Measurements from ENCODE around the gene NBPF1. TPM values are rescaled to one million over a fixed set of nuclear protein-coding genes. Genes with fewer than 3 reads are reported as not detected.
"Not testable (repeated sequence)": the region's sequence is repeated elsewhere in the genome, so short reads cannot be mapped to it uniquely, and the experiment has no call there.

Gene NBPF1
- total RNA-seq, 1 donor, result 63.1 TPM

- not testable (repeated sequence) for DNase-seq (ENCODE audit: low read depth)
These were observed 18.9 kb upstream of the NBPF1 start for GRCh38 chr1:16632044-16632850.

DNA sequence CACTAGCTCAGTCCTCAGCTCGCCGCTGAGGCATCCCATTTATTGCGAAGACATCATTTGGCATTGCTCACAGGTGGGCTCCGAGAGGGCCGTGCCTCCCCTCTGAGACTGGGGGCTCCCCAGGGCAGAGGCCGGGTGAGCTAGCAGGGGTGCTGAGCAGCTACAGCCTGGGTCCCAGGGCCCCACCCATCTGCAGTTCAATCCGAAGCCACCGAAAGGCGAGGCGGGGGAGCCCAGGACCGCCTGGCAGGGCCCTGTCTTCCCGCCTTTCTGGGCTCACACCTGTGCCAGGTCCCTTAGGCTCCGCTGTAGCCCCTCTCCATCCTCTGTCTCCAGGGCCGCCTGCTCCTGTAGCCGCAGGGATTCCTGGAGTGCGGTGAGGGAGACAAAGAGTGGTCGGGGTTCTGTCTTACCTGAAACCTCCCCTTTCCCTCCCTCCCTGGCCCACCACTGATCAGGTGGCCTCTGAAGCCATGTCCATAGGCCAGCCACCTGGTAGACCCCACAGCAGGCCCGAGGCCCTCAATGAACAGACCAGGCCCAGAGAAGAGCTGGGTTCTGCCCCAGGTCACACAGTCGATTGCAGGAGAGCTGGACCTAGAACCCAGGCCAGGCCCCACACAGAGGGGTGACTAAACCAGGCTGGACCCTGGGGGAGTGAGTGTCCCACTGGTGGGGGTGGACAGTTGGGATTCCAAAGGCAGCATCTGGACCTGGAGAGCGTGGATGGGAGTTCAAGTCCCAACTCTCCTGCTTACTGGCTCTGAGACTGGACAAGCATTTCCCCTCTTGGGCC is 18.1 kb upstream of the NBPF1 start:
- no peak for TF ChIP-seq CTCF (IDR thresholded peaks at IDR 0.05; ENCODE audit: insufficient read depth, low read length)
- DNase-seq (ENCODE audit: low read depth), result no peak
- H3K4me3 ChIP-seq (ENCODE audit: low read depth, low read length), result no peak overlapping the region

More at GRCh38 chr1:16632044-16632850, 18.9 kb upstream of the NBPF1 start:
- not testable (repeated sequence) for H3K4me3 ChIP-seq (ENCODE audit: low read depth, low read length)

- no peak for TF ChIP-seq CTCF (IDR thresholded peaks at IDR 0.05; ENCODE audit: insufficient read depth, low read length)
- DNase-seq (ENCODE audit: low read depth), result no peak
- H3K4me3 ChIP-seq (ENCODE audit: low read depth, low read length), result no peak overlapping the region
These were observed 17.4 kb upstream of the NBPF1 start for GRCh38 chr1:16630661-16631247.

- not testable (repeated sequence) for H3K4me3 ChIP-seq (ENCODE audit: low read depth, low read length); DNase-seq (ENCODE audit: low read depth)
These were observed 16.7 kb upstream of the NBPF1 start for GRCh38 chr1:16629916-16630530.

- no peak for TF ChIP-seq CTCF (IDR thresholded peaks at IDR 0.05; ENCODE audit: insufficient read depth, low read length)
- no peak for DNase-seq (ENCODE audit: low read depth)
- no peak overlapping the region for H3K4me3 ChIP-seq (ENCODE audit: low read depth, low read length)
These were observed 15.2 kb upstream of the NBPF1 start for GRCh38 chr1:16628361-16629111.

GRCh38 chr1:16626409-16626983 is 13.1 kb upstream of the NBPF1 start:
- not testable (repeated sequence) for DNase-seq (ENCODE audit: low read depth); H3K4me3 ChIP-seq (ENCODE audit: low read depth, low read length)

DNA sequence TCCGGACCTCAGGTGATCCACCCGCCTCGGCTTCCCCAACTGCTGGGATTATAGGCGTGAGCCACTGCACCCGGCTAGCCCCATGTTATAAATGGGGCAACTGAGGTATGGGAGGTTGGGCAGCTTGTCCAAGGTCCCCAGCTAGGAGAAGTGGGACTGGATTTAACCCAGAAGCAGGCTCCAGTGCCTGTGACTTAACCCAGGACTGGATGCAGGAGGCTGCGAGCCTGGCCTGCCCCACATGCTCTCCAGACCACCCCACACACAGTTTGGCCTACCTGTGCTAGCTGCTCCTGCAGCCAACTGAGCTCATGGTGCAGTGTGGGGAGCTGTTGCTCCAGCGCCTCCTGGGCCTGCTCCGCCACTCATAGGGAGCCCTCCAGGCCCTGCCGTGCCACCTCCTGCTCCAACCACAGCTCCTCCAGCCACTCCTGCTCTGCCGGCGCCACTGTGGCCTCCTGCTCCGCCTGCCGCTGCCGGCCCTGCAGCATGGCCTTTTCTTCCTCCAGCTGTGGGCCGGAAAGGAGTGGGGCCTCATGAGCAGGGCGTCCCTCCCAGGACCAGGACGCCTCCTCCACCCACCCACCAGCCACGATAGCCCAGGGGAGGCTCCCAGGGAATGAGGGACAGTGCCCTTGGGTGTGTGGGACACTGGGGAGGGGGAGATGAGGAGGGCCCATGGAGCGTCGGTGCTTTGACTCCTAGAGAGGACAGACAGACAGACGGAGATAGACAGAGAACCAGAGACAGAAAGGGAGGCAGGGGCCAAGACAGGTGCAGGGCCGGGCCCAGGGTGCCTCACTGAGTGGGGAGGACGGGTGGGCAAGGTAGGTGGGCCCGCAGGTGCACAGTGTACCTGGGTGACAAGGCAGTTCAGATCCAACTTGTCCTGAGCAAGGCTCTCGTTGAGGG is 12.4 kb upstream of the NBPF1 start:
- DNase-seq (ENCODE audit: low read depth), result no peak
- no peak overlapping the region for H3K4me3 ChIP-seq (ENCODE audit: low read depth, low read length)
- no peak for TF ChIP-seq CTCF (IDR thresholded peaks at IDR 0.05; ENCODE audit: insufficient read depth, low read length)

DNA sequence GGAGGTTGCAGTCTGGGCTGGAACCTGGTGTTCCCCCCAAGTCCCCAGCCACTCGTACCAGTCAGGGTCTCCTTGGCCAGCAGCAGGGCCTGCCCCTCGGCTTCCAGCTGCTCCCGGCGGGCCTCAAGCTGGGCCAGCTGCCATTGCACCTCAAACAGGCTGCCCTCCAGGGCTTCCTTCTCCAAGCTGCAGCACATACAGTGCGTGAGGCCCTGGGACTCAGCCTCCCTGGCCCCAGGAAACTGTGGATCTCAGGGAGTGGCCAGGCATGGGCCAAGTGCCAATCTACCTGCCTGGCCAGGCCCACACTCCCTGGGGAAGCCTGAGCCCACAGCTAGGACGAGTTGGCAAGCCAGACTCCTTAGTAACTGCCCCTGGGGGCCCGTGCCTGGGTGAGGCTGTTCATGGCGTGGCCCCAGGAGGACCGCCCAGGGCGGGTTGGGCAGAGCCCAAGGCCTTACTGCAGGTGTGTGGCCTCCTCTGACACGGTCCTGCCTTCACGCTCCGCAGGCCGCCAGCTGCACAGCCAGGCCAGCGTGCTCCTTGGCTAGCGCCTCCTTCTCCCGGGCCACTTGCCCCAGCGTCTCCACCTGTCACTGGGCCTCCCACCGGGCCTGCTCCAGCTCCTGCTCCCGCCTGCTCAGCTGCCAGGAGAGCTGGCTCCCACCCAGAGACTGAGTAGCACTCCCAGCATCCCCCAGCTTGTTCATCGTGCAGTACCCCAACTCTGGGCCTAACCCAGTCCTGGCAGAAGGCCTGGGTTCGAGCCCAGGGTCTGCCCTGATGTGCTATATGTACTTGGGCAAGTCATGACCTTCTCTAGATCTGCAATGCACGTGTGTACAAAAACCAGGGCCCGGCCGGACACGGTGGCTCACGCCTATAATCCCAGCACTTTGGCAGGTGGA is 10.7 kb upstream of the NBPF1 start:
- not testable (repeated sequence) for DNase-seq (ENCODE audit: low read depth); H3K4me3 ChIP-seq (ENCODE audit: low read depth, low read length)

DNA sequence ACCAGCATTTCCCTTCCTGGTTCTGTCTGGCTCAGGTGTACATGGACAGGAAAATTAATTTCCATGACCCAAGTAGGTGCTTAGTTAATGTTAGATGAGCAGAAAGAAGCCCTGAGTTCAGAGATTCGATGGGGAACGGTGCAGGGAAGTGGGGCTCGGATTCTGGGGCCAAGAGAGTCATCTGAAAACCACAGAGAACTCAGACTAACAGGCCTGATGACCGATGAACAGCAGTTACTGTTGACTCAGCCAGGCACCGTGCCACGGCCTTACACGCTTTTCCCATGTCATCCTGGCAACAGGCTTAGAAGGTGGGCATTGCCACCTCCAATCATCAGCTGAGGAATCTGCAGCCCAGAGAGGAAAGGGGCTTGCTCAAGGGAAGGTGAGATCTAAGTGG is 10.0 kb upstream of the NBPF1 start:
- DNase-seq (ENCODE audit: low read depth), result peak; percentile 88
- not testable (repeated sequence) for H3K4me3 ChIP-seq (ENCODE audit: low read depth, low read length)

- not testable (repeated sequence) for DNase-seq (ENCODE audit: low read depth); H3K4me3 ChIP-seq (ENCODE audit: low read depth, low read length)
These were observed 8.4 kb upstream of the NBPF1 start for GRCh38 chr1:16621681-16622315.

Data from fibroblast of the aortic adventitia (primary cell).